Fibroblast of pulmonary artery (primary cell): ENCODE measurements around the gene EIF4A3.

ENCODE experiments used
- DNase-seq: peaks from one replicate; pipeline ENCODE4 v3.0.0-alpha.2; 2010; ENCODE audit warnings: low read depth
- H3K4me3 ChIP-seq: replicated peaks from 2 replicates; pipeline ENCODE4 v1.5.1; 2011; ENCODE audit warnings: low read depth, mild to moderate bottlenecking, control low read depth, low read length, moderate library complexity
- CTCF ChIP-seq: IDR thresholded peaks from 2 replicates; pipeline ENCODE4 v1.5.1; 2011; ENCODE audit warnings: mild to moderate bottlenecking, control low read depth, low read length, inconsistent platforms; ENCODE audit errors: missing control alignments

Gene EIF4A3

GRCh38 chr17:80109066-80109660 lies 37.8 kb downstream of the EIF4A3 start:
- no peak for TF ChIP-seq CTCF
- no peak overlapping the region for H3K4me3 ChIP-seq
- no peak for DNase-seq

DNA sequence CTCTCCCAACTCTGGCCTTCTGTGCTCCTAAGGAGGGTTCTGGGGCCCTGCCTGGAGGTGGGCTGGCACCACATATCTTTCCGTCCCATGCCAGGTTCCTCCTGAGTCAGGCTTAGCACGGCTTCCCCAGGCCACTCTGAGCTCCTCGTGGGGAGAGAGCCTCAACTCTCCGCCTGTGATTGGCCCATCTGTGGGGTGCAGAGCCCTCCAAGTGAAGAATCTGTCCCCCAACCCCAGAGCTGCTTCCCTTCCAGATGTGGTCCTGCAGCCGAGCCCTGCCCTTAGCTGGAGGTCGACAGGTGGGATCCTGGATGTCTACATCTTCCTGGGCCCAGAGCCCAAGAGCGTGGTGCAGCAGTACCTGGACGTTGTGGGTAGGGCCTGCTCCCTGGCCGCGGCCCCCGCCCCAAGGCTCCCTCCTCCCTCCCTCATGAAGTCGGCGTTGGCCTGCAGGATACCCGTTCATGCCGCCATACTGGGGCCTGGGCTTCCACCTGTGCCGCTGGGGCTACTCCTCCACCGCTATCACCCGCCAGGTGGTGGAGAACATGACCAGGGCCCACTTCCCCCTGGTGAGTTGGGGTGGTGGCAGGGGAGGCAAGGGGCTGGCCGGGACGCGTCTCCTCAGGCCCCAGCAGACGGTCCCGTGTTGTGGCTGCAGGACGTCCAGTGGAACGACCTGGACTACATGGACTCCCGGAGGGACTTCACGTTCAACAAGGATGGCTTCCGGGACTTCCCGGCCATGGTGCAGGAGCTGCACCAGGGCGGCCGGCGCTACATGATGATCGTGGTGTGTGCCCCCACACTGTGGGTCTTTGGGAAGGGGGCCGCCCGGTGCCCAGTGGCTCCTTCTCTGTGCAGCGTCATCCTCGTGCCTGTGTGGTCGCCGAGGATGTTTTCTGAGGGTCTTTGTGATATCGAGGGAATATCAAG lies 38.6 kb downstream of the EIF4A3 start:
- no peak for TF ChIP-seq CTCF
- H3K4me3 ChIP-seq = no peak overlapping the region
- no peak for DNase-seq

DNA sequence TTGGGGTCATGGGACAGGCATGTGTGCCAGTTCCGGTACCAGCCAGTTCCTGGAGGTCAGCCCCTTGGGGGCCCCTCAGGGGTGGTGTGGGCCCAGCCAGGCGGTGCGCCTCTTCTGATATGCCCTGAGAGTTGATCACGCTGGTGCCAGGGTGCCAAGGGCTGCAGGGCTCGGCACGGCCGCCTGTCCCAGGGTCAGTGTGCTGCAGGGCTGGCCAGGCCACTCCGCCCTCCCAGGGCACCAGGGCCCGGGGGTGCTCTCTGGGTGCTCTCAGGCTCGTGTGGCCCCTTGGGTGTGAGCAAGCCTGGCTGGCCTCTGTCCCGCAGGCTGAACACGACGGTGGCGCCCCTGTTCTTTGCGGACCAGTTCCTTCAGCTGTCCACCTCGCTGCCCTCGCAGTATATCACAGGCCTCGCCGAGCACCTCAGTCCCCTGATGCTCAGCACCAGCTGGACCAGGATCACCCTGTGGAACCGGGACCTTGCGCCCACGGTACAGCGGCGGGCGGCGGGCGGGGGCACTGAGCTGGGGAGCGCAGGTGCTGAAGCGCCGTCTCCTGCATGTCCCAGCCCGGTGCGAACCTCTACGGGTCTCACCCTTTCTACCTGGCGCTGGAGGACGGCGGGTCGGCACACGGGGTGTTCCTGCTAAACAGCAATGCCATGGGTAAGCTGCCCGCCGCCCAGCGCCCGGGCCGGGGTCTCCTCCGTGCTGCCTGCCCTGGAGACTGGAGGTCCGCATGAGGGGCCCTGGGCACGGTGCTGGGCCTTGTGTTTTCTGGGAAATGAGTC lies 39.5 kb downstream of the EIF4A3 start:
- H3K4me3 ChIP-seq = no peak overlapping the region
- TF ChIP-seq CTCF = no peak
- no peak for DNase-seq

- DNase-seq = no peak
- no peak overlapping the region for H3K4me3 ChIP-seq
- TF ChIP-seq CTCF = no peak
These were observed 40.2 kb downstream of the EIF4A3 start for GRCh38 chr17:80106751-80107150.

GRCh38 chr17:80106176-80106575 lies 40.8 kb downstream of the EIF4A3 start:
- no peak for DNase-seq
- H3K4me3 ChIP-seq = no peak overlapping the region
- TF ChIP-seq CTCF = no peak

DNA sequence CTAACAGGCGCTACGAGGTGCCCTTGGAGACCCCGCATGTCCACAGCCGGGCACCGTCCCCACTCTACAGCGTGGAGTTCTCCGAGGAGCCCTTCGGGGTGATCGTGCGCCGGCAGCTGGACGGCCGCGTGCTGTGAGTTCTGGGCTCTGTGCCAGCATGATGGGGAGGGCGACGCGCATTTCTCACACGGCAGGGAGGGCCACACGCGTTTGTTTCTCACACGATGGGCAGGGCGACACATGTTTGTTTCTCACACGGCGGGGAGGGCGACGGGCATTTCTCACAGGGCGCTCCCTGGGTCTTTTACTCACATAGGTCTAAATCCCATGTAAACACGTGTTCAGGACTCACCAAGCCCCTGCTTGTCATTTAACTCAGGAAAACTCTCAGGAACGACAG lies 41.2 kb downstream of the EIF4A3 start:
- peak; percentile 17 for DNase-seq
- no peak overlapping the region for H3K4me3 ChIP-seq
- no peak for TF ChIP-seq CTCF
